Measurements from ENCODE around the gene EIF2S1. TPM values are rescaled to one million over a fixed set of nuclear protein-coding genes. Genes with fewer than 3 reads are reported as not detected.

EIF2S1 gene
- total RNA-seq, 1 experiment from 2014 or later: 116 TPM

- ATAC-seq (no peak), DNase-seq (ENCODE audit: low read depth, low spot score) (no peak)
- BruUV-seq (replicated peaks): no TSS peak
- Histone ChIP-seq H3K4me1 (ENCODE audit: control insufficient read depth, insufficient read depth, low read length) (peaks cover 7% of the 10 kb centered on the region), H3K27ac (ENCODE audit: low read length) (no peak overlapping the region), H3K27me3 (ENCODE audit: control insufficient read depth, insufficient read depth, low read length) (no peaks in the 10 kb centered on the region), H3K36me3 (ENCODE audit: control insufficient read depth, insufficient read depth, low read length) (no peaks in the 10 kb centered on the region), H3K9me3 (ENCODE audit: control insufficient read depth, insufficient read depth, low read depth, low read length) (no peaks in the 10 kb centered on the region), H3K4me3 (ENCODE audit: low read depth in 2 of 2, low read length in 2 of 2) (no peak overlapping the region)
- CTCF ChIA-PET: no interaction called here
- POLR2A ChIA-PET: no interaction called here
- in situ Hi-C loops (cut with HindIII; ENCODE audit: low pct_unique_long_range_greater_than_20kb, low sequenced_read_pairs): no loop called here
- TF ChIP-seq REST (IDR thresholded peaks at IDR 0.05; ENCODE audit: insufficient read depth in 1 of 2, low read depth in 2 of 2, low read length in 1 of 2) (no peak), CTCF (IDR thresholded peaks at IDR 0.05) (no peak), TCF7L2 (IDR thresholded peaks at IDR 0.05; ENCODE audit: low read depth, low read length) (no peak), SIN3A (IDR thresholded peaks at IDR 0.05; ENCODE audit: borderline replicate concordance, insufficient read depth, low read depth, low read length) (no peak), POLR2AphosphoS5 (IDR thresholded peaks at IDR 0.05; ENCODE audit: low read depth, low read length) (no peak)
- intact Hi-C loops (cut with micrococcal nuclease; ENCODE audit: unreplicated experiment): loop anchor here (10.0 kb wide), 1 partner anchor 89 kb away; no protein-coding TSS in a partner anchor
Observed at GRCh38 chr14:67425608-67426007, 65.5 kb downstream of the EIF2S1 start.

GRCh38 chr14:67426161-67426560 lies 66.0 kb downstream of the EIF2S1 start:
- H3K4me3 ChIP-seq (ENCODE audit: low read depth in 2 of 2, low read length in 2 of 2): no peak overlapping the region
- H3K9me3 ChIP-seq (ENCODE audit: control insufficient read depth, insufficient read depth, low read depth, low read length): no peaks in the 10 kb centered on the region
- DNase-seq (ENCODE audit: low read depth, low spot score) (no peak), ATAC-seq (no peak)
- ChIA-PET POLR2A (interaction anchor here (0.9 kb wide), 1 partner anchor 12 kb away, joined by 3 read pairs; no protein-coding TSS in a partner anchor), CTCF (interaction anchor here (0.6 to 3.4 kb wide), 8 partner anchors 16 to 278 kb away, joined by 3 to 28 read pairs (median 5); no protein-coding TSS in a partner anchor)
- peaks cover 7% of the 10 kb centered on the region for H3K4me1 ChIP-seq (ENCODE audit: control insufficient read depth, insufficient read depth, low read length)
- TF ChIP-seq TCF7L2 (IDR thresholded peaks at IDR 0.05; ENCODE audit: low read depth, low read length) (no peak), SIN3A (IDR thresholded peaks at IDR 0.05; ENCODE audit: borderline replicate concordance, insufficient read depth, low read depth, low read length) (no peak), POLR2AphosphoS5 (IDR thresholded peaks at IDR 0.05; ENCODE audit: low read depth, low read length) (no peak)
- in situ Hi-C loops (cut with HindIII; ENCODE audit: low pct_unique_long_range_greater_than_20kb, low sequenced_read_pairs): no loop called here
- no peak overlapping the region for H3K27ac ChIP-seq (ENCODE audit: low read length)
- no peaks in the 10 kb centered on the region for H3K36me3 ChIP-seq (ENCODE audit: control insufficient read depth, insufficient read depth, low read length)
- no TSS peak for BruUV-seq (replicated peaks)
- intact Hi-C loops (cut with micrococcal nuclease; ENCODE audit: unreplicated experiment): loop anchor here (10.0 kb wide), 1 partner anchor 89 kb away; no protein-coding TSS in a partner anchor
- no peaks in the 10 kb centered on the region for H3K27me3 ChIP-seq (ENCODE audit: control insufficient read depth, insufficient read depth, low read length)

GRCh38 chr14:67426983-67427606 lies 67.0 kb downstream of the EIF2S1 start:
- POLR2A ChIA-PET: interaction anchor here (0.9 kb wide), 1 partner anchor 12 kb away, joined by 3 read pairs; no protein-coding TSS in a partner anchor
- in situ Hi-C loops (cut with HindIII; ENCODE audit: low pct_unique_long_range_greater_than_20kb, low sequenced_read_pairs) (no loop called here), intact Hi-C loops (cut with micrococcal nuclease; ENCODE audit: unreplicated experiment) (loop anchor here (1.0 to 10.0 kb wide), 2 partner anchors 88 to 144 kb away; no protein-coding TSS in a partner anchor)
- DNase-seq (ENCODE audit: low read depth, low spot score): peak; percentile 36
- peak; percentile 88 for ATAC-seq
- no peak for TF ChIP-seq TCF7L2 (IDR thresholded peaks at IDR 0.05; ENCODE audit: low read depth, low read length)
- TF ChIP-seq SIN3A (IDR thresholded peaks at IDR 0.05; ENCODE audit: borderline replicate concordance, insufficient read depth, low read depth, low read length): no peak
- no peak for TF ChIP-seq REST (IDR thresholded peaks at IDR 0.05; ENCODE audit: insufficient read depth in 1 of 2, low read depth in 2 of 2, low read length in 1 of 2)
- TF ChIP-seq POLR2AphosphoS5 (IDR thresholded peaks at IDR 0.05; ENCODE audit: low read depth, low read length): no peak
- TF ChIP-seq CTCF (IDR thresholded peaks at IDR 0.05): peak; percentile 84
- CTCF ChIA-PET: interaction anchor here (0.6 to 3.4 kb wide), 14 partner anchors 11 to 277 kb away, joined by 3 to 28 read pairs (median 4); no protein-coding TSS in a partner anchor
- peaks cover 7% of the 10 kb centered on the region for H3K4me1 ChIP-seq (ENCODE audit: control insufficient read depth, insufficient read depth, low read length)
- H3K4me3 ChIP-seq (ENCODE audit: low read depth in 2 of 2, low read length in 2 of 2): no peak overlapping the region
- H3K27me3 ChIP-seq (ENCODE audit: control insufficient read depth, insufficient read depth, low read length): no peaks in the 10 kb centered on the region
- peak overlapping the region; percentile 54; the same call in 1 of the 2 replicates for H3K27ac ChIP-seq (ENCODE audit: low read length)
- no peaks in the 10 kb centered on the region for H3K36me3 ChIP-seq (ENCODE audit: control insufficient read depth, insufficient read depth, low read length)
- BruUV-seq (replicated peaks): no TSS peak
- H3K9me3 ChIP-seq (ENCODE audit: control insufficient read depth, insufficient read depth, low read depth, low read length): no peaks in the 10 kb centered on the region

Measured in Panc1 (cell line).